UCSD-AML1 (cell line): ENCODE data around the gene TRABD2B.
A peak's percentile ranks its signal among the peaks of the same experiment; 100 is the strongest.

Experiments used
- DNase-seq: peaks from one replicate; lab custom pipeline; 2025; ENCODE audit not compliant: unreplicated experiment; lab: John Stamatoyannopoulos, UW

The TRABD2B gene

DNA sequence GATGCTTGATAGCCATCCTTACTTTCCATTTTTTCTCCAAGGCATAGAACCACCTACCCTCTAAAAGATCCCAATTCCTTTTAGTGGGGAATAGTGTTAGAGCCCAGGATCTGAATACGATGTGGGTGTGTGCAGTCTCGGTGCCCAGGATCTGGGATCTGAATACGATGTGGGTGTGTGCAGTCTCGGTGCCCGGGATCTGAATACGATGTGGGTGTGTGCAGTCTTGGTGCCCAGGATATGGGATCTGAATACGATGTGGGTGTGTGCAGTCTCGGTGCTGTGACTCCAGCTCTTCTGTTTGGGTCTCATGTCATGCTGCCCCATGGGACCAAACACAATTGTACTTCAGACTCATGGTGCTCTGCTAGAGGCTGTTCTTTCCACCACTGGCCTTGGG lies 265.5 kb downstream of the TRABD2B start:
- no peak for DNase-seq

DNA sequence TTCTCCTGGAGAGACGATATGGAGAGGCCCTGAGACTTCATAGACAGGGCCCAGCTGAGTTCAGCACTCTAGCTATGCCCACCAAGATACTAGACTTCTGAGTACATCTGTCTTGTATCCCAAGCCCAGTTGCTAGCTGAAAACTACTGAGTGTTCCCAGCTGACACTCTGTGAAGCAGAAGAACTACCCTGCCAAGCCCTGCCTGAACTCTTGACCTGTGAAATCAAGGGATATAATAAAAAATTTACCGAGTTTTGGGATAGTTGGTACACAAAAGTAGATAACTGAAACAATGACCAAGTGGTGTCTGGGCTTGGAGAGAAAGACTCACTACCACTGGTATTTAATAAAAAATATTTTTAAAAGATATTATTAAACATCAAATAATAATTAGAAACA lies 267.5 kb downstream of the TRABD2B start:
- DNase-seq, result no peak

DNA sequence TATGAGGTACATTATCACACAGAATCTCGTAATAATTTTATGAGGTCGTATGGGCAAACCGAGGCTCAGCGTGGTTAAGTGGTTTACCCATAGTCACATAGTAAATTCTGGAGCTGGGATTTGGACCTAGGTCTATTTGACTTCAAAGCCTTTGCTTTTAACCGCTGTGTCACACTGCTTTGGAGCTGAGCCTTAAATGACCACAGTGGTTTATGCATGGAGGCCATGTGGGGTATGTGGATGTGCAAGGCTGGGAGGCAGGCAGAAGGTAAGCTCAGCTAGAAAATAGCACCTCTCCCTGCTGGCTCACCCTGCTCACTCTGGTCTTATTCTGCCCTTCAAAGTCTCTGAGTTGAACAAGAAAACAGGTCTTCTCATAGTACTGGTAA lies 269.5 kb downstream of the TRABD2B start:
- DNase-seq, result no peak

DNA sequence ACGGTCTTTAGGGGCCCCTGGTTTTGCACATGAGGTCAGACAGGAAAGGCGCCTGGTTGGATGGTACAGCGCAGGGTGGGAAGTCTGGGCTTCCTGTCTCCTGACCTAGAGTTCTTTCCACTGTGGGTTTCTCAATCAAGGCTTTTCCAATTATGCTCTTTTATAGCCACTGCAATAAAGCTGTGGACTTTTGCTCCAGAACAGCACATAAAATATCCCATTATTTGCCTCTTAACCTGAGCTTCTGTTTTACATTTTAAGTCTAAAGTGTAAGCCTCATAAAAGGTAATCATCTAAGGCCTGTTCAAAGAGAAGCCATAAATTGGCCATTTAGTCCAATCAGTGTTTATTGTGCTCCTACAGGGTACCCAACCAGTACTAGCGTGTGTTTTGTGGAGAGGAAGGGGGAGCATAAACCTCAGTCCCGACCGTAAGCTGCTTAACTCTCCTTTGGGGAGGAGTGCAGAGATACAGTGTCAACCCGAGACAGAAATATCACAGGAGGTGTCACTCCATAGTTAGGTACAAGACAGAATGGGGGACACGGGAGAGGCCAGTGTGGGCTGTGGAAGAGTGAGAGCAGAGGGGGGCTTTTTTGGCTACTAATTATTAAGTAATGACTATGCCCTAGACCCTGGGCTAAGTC lies 270.0 kb downstream of the TRABD2B start:
- DNase-seq, result no peak

DNA sequence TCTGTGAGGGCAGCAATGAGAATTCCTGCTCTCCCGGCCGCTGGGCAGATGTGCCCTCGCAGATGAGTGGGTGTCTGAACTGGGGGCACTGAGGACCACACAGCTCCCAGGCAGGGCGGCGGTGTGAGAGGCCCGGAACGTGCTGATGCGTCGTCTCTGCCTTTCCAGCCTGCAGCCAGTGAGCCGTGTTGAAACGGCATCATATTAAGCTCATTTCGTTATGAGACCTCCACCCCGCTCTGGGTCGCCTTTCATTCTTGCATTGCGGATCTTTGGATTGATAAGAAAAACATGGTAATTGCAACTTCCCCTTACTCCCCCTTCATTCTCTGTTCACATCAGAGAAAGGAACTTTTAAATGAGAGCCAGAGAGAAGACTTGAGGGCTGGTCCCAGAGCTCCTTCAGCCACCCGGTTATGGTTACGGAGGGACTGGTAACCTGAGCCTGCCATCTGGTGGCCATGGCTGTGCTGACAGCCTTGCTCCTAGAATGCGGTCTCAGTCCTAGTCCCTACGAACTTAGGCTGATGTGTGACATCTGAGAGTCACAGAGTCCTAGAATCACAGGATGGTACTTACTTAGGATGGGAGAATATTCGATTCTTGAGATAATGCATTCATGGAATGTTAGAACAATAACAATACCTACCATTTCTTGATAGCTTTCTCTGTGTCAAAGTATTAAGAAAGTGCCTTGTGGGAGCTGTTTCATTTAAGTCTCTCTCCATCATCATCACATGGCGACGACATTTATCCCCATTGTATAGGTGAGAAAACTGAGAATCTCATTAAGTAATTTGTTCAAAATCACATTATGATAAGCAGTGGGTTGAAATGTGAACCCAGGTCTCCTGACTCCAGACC lies 271.0 kb downstream of the TRABD2B start:
- DNase-seq, result peak; percentile 58

DNA sequence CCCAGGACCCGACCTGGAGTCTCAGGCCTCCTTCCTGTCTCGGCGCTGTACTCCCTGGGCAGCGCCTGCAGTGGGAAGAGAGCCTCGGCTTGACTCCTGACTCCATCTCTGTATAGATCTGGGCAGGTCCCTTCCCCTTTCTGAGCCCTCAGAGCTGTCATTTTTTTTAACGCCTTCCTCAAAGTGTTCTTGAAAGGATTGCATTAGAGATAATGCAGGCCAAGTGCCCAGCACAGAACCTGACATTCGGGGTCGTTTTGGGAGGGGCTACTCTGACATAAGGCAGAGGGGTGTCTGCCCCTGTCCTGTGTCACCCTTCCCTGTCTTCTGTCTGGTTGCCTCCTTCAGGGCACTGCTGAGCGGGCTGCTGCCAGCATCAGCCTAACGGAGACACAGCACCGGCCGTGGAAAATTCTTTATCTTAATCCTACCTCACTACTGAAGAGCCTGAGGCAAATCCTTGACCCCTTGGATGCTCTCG lies 271.6 kb downstream of the TRABD2B start:
- no peak for DNase-seq

DNA sequence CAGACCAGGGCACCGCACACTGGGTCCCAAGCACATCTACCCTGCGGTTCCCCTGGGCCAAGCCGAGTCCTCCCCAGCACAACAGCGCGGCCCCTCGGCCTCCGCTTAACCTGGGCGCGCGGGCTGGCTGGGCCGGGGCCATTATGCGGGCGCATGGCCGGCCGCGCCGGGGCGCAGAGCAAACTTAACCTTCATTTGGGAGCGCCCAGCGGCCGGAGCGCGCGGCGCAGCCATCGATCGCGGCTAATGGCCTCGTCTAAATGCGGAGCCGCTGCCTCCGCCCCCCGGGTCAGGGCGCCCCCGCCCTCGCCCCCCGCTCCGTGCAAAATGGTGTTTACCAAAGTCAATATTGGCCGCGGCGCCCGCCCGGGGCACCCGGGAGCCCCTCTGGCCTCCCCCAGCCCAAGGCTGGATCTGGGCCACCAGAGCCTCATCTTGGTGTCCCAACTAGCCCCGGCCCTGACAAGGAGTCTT lies 272.1 kb downstream of the TRABD2B start:
- DNase-seq, result no peak

DNA sequence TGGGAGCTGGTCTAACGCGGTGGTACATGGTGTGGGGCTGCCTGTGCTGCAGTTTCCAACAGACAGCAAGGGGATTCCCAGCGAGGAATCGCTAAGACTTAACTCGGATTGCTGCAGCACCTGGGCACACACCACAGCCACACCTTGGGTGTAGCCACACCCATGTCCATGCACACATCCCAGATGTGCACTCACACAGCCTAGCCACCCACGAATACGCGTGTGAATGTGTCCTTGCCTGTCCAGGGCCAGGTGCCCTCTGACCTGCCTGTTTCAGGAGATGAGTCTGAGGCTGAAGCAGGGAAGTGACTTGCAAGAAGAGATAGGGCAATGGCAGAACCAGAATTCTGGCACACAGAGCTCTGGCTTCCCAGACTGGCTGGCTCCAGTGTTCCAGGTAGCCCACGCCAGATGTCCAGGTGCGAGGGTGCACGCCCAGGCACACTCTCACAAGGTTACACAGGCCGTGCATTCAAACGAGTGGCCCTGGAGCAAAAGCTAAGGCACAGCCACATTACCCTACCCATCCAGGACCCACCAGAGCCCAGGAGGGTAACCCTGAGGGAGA lies 272.7 kb downstream of the TRABD2B start:
- DNase-seq, result no peak

DNA sequence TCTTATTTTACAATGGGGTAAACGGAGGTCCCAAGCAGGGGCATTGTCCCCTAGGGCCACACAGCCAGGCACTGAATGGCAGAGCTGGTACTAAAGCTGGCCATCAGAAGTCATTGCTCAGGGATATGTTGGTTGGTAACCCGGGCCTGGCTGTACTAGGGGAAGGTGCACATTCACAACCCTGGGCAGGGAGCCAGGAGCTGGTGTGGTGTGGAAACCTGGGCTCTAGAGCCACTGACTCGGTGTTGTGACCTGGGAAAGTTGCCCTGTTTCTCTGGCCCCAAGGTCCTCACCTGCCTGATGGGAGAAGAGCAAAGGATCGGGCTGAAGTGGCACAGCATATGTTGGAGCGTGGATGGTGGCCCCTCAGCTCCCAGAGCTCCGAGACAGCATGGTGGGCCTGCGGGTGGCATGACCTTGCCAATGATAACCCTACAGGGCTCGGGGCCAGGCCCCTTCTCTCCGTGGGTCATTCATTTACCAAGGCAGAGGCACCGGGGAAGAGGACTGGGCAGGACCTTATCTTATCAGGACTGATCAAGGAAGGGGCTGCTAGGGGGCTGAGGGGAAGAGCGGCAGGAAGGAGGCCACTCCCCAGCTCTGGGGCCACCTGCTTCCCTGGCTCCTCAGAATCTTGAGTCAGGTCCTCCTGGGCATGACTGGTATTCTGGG lies 274.1 kb downstream of the TRABD2B start:
- DNase-seq, result no peak

DNA sequence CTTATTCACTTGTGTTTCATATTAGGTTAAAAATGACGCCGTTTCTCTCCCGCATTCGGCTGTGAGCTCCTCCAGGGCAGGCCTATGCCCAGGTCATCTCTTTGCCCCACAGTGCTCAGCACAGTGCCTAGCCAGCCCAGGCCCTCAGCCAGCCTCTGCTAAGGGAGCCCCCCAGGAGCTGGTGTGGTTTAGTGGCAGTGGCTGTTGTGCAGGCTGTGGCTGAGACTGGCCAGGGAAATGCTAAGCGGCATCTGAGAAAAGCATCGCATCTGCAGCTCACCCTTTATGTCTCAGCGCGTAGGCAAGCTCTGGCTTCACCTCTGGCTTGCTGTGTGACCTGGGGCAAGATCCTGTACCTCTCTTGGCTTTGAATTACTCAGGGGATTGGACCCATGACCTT lies 275.1 kb downstream of the TRABD2B start:
- DNase-seq, result no peak

DNA sequence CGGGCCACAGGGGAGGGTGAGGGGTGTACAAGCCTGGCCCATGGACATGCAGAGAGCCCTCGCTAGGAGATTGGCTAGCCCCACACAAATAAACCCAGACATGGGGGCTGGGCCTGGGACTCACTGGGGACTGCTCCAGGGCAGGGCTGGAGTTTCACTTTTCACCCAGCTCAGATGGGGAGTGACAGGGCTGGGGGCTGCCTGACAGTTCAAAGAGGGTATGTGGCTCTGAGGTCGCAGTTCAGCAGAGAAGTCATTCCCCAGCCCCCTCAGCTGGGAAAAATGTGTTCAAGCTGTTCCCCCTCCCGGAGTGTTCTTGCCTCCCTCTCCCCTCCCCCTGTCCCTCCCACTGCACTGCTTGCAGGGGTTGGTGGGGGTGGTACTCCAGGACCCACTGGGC lies 277.1 kb downstream of the TRABD2B start:
- DNase-seq, result no peak

DNA sequence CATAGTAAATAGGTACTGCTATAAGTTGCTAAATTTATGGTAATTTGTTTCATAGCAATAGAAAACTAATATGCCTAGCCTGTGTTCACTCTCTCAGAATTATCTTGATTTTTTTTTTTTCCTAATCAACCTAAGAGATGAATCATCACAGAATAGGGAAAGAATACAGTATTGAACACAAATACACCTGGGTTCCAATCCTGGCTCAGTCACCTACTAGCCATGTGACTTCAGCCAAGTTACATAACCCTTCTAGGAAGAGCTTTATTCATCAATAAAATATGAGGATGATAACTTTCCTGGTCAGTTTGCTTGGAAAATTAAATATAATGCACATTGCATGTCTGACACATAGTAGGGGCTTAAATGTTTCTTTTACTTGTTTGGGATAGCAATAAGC lies 279.8 kb downstream of the TRABD2B start:
- DNase-seq, result no peak

DNA sequence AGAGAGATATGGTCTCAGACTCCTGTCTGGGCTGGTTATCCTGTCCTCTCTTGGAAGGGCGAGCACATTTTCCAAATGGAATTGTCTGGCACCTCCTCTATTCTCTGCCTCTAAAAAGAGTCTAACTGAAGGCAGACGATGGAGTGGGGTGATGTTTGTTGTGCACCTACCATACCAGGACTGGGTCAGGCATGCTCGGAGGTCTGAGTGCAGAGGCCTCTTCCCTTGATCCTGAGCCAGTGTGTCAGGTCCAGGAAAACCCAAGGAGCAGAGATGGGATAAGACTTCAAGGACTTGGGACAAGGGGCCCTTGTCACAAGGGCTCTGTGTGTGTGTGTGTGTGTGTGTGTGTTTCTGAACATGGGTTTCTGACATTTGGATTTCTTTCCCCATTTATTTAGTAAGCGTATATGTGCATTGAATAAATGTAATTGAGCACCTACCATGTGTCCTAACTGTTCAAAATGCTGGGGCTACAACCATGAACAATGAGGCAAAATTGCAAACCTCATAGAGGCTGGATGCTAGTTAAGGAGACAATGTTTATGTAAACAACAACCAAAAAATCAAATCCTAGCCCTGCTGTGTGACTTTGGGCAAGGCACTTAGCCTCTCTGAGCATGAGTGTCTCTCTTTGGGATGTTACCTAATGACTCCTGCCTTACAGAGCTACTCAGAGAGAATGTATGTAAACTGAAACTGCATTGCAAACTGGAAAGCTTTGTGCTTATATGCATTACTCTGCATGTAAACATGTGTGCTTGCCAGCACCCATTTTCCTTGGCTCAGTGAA lies 283.0 kb downstream of the TRABD2B start:
- DNase-seq, result no peak

DNA sequence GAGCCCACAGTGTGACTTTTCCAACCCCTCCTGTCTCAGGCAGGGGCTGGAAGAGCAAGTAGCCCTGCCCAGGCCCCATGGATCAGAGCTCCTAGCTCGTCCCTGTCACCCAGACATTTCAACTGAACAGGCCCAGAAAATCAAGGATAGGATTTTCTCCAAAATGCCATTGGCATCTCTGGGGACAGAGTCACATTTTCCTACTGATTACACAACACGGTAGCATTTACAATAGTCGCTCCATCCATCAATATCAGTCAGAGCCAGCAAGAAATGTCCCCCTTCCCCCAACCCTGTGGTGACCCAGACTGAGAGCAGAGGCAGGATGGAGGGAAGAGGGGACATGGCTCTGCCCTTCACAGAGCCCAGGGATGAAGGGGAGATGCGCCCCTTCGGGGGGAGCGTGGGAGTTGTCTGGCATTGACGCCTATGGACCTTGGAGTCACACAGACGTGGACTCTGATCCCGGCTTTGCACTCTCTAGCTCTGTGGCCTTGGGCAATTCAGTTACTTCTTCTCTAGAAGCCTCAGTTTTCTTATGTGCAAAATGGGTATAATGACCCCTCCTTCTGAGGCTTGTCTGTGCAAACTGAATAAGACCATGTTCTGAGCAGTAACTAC lies 283.7 kb downstream of the TRABD2B start:
- no peak for DNase-seq

DNA sequence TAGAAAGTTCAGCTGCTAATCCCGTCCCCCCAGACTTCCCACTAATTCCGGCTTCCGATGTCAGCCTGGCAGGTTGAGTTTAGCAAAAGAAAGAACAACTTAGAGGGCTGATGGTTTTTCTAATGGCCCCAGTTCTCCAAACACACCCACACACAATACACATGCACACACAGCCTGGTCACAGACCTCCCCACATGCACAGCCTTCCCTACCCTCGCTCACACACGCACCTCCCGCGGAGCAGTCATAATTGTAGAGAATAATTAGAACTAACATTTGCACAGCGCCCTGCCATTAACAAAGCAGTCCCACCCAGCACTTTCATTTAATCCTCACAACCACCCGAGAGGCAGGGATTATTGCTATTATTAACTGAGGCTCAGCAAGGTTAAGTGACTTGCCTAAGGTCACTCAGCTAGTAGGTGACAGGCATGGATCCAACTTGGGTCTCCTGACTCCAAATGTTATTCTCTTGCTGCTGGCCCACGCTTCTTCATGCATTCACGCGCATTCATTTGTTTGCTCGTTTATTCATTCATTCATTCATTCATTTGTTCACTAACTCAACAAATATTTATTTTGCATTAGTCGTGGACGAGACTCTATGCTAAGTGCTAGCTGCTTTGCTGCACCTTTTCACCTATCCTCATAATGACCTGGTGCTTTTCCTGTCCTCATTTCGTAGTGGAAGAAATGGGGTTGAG lies 284.4 kb downstream of the TRABD2B start:
- no peak for DNase-seq

DNA sequence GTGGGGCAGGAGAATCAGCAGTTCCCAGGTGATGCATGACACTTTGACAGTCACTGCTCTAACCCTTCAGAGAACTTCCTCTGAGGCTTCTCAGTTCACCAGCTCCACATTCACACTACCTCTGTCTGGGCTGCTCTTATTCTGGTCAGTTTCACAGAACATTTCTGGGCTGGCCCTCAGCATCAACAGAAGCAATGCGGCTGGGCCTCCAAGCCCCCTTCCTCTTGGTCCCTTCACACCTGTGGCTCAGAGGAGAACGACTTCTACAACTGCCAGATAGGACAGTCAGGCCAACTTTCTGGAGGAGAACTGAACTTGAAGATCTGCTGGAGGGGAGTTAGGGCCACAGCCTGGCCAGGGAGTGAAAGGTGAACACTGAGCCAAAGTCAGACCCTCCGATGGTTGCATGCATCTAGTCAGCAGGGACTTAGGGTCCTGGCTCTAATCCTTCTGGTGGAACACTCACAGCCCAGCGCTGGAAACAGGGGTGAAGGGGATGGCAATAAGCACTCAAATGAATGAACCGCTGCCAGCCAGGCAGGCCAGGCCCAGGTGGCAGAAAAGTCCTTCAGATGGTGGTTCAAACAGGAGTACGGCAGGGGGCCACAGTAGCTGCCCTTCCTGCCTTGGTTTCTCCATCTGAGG lies 285.2 kb downstream of the TRABD2B start:
- no peak for DNase-seq

DNA sequence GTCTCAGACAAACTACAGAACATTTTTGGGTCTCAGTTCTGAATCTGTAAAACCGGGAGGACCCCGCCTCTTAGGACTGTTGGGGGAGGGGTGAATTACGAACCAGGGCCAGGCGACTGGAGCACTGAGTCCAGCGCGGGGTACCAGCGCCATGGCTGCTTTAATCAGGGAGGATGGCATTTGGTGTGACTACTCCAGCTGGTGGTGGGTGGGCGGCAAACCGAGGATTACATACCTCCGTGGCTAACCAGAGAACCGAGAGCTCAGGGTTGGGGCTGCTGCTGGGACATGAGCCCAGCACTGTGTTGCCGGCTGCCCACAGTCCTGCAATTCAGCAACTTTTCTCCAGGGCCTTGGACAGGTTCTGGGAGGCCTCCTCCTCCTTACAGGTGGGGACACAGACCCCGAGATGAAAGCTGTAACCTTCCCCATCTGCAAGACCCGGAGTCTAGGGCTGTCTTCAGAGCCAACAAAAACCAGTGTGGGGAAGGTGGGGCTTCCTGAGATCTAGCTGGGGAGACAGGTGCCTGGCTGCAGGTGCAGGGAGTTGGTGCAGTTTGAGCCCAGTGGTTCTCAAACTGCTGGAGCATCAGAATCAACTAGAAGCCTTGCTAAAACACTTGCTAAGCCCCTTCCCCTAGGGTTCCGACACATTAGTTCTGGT lies 285.9 kb downstream of the TRABD2B start:
- no peak for DNase-seq
